Measurements from ENCODE around the gene PLTP. TPM values are rescaled to one million over a fixed set of nuclear protein-coding genes. Genes with fewer than 3 reads are reported as not detected.
A peak's percentile ranks its signal among the peaks of the same experiment; 100 is the strongest.

PLTP gene
- total RNA-seq, 1 experiment from 2014 or later, result 62.5 TPM

GRCh38 chr20:45934046-45934585, 22.2 kb upstream of the PLTP start:
- no peaks in the 10 kb centered on the region for H3K79me1 ChIP-seq (ENCODE audit: insufficient read depth, low read depth, low read length, poor library complexity, severe bottlenecking)
- no peak overlapping the region for H3K23ac ChIP-seq (ENCODE audit: insufficient read length, low read depth, low read length)
- H3K27me3 Mint-ChIP-seq (ENCODE audit: low read depth), result no peaks in the 10 kb centered on the region; the same call in 1 of the 2 replicates
- H3K4me2 ChIP-seq (ENCODE audit: insufficient read depth, insufficient read length, low read length), result peak overlapping the region; percentile 70
- peaks cover 8 to 21% (median 19%) of the 10 kb centered on the region in 3 experiments; a peak in 6 of 7 replicates for H3K36me3 Mint-ChIP-seq (ENCODE audit: insufficient read depth in 1 of 3, low read depth in 3 of 3)
- H2BK12ac ChIP-seq (ENCODE audit: insufficient read length, low read depth, low read length), result no peak overlapping the region
- H2BK5ac ChIP-seq (ENCODE audit: insufficient read length, low read length), result no peak overlapping the region
- no peak overlapping the region for H2BK20ac ChIP-seq (ENCODE audit: low read depth, low read length, poor library complexity, severe bottlenecking)
- H2AK5ac ChIP-seq (ENCODE audit: insufficient read length, low read length), result no peak overlapping the region
- peaks cover 29 to 32% of the 10 kb centered on the region in 2 experiments for H3K4me1 Mint-ChIP-seq
- H4K91ac ChIP-seq (ENCODE audit: insufficient read length, low read depth, low read length), result no peak overlapping the region
- no CpG with 5 or more reads among the region's 34 CpGs for WGBS (ENCODE audit: extremely low coverage, insufficient read length, low lambda C conversion rate)
- no peaks in the 10 kb centered on the region for H3K9me3 ChIP-seq (ENCODE audit: control insufficient read depth, low read depth, low read length)
- peak overlapping the region; percentile 88 for H3K14ac ChIP-seq (ENCODE audit: insufficient read depth, low read length)
- H3K79me2 ChIP-seq (ENCODE audit: insufficient read depth, low read length), result peaks cover 4% of the 10 kb centered on the region; the same call in 1 of the 2 replicates
- H3K56ac ChIP-seq (ENCODE audit: insufficient read length, low read depth, low read length), result no peak overlapping the region
- DNase-seq, result peak; percentile 79
- H3K27ac Mint-ChIP-seq, result peak overlapping the region; percentile 99 to 100 (median 100)
- no peak overlapping the region for H4K8ac ChIP-seq (replicated peaks; ENCODE audit: insufficient read length, low read depth, low read length)
- H3K27me3 ChIP-seq (ENCODE audit: insufficient read depth, low read length), result no peaks in the 10 kb centered on the region
- no peak for TF ChIP-seq CTCF (conservative IDR thresholded peaks at IDR 0.05)
- H3K9ac ChIP-seq (ENCODE audit: extremely low read depth, insufficient read length, low read length), result peak overlapping the region; percentile 95
- peaks cover 11% of the 10 kb centered on the region for H3K4me1 ChIP-seq (ENCODE audit: insufficient read depth, low read length)
- H3K9me3 Mint-ChIP-seq, result no peaks in the 10 kb centered on the region
- H3K23me2 ChIP-seq (ENCODE audit: insufficient read length, low read depth, low read length, poor library complexity, severe bottlenecking), result peaks cover 11% of the 10 kb centered on the region
- no peak overlapping the region for H2AFZ ChIP-seq (ENCODE audit: low read length)
- H2BK15ac ChIP-seq (ENCODE audit: low read depth, low read length), result no peak overlapping the region
- peak overlapping the region; percentile 97 to 98 for H3K4me3 Mint-ChIP-seq
- no peak overlapping the region for H3T11ph ChIP-seq (ENCODE audit: low read length)
- no peaks in the 10 kb centered on the region for H4K20me1 ChIP-seq (ENCODE audit: control insufficient read depth, insufficient read depth, insufficient read length)
- H2BK120ac ChIP-seq (ENCODE audit: low read depth, low read length, poor library complexity, severe bottlenecking), result no peak overlapping the region
- H4K5ac ChIP-seq (ENCODE audit: insufficient read length, low read depth, low read length), result peak overlapping the region; percentile 6
- peak overlapping the region; percentile 61 for H3K27ac ChIP-seq (ENCODE audit: insufficient read length, low read depth, low read length)
- H3K4ac ChIP-seq (ENCODE audit: low read depth, low read length), result no peak overlapping the region
- peak overlapping the region; percentile 93 for H3K18ac ChIP-seq (ENCODE audit: insufficient read length, low read depth, low read length)
